SK-N-MC (cell line): ENCODE data around the gene CHAT.

Experiments
- EZH2 ChIP-seq: fragments of 200-600 bp; sonication (generic); IDR thresholded peaks from one replicate; pipeline ENCODE4 v1.6.1; 2017; ENCODE audit warnings: antibody characterized with exemption
- FOXP2 ChIP-seq: optimal IDR thresholded peaks from 2 replicates; pipeline ENCODE3; 2011; ENCODE audit warnings: mild to moderate bottlenecking, moderate library complexity; ENCODE audit not compliant: insufficient read depth; ENCODE audit errors: extremely low read length, control extremely low read depth
- POLR2AphosphoS5 ChIP-seq: IDR thresholded peaks from 2 replicates; pipeline ENCODE4 v1.6.1; 2012; ENCODE audit warnings: mild to moderate bottlenecking, low read depth, low read length, borderline replicate concordance

DNA sequence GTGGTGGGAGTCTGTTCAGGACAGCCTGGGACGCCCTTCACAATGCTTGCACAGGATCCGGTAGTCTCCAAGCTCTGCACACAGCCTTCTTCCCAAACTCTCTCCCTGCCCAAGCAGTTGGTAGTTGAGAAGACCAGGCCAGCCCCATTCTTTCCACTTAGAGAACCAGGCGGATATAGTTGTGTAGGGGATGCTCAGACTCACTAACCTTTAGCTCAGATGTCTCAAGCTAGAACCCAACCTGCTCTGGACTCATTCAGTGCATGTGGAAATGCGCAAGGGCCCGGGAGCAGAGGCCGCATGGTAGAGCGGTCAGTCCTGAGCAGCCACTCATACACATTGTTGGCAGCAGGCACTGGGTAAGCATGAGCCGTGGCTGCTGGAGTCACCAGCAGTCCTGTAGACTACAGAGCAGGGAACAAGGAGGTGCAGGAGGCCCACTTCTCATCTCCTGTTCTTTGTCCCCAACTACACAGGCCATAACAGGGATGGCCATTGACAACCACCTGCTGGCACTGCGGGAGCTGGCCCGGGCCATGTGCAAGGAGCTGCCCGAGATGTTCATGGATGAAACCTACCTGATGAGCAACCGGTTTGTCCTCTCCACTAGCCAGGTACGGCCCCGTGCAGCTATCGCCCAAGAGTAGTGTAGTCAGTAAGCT, 48.5 kb downstream of the CHAT start:
- no peak for TF ChIP-seq EZH2
- TF ChIP-seq POLR2AphosphoS5, result no peak
- TF ChIP-seq FOXP2, result no peak
